B cell (primary cell): ENCODE data around the gene TAF4. TPM values are rescaled to one million over a fixed set of nuclear protein-coding genes. Genes with fewer than 3 reads are reported as not detected.

Experiments used
- ATAC-seq: fragments of 200-7000 bp; cut with Tn5 transposase; one replicate; pipeline ENCODE4 v1.10.0; 2021; ENCODE audit warnings: low read depth, mild to moderate bottlenecking, moderate number of reproducible peaks, moderate library complexity
- CTCF ChIA-PET: fragments of 350-600 bp; sonication (Branson Sonifier 250); formaldehyde crosslinking; loops from one replicate; lab custom pipeline; 2021; ENCODE audit warnings: antibody characterized with exemption, inconsistent platforms; lab: Charles Lee
- POLR2A ChIA-PET: fragments of 350-600 bp; sonication (Branson Sonifier 250); formaldehyde crosslinking; loops from one replicate; lab custom pipeline; 2021; ENCODE audit warnings: antibody characterized with exemption; lab: Charles Lee
- DNase-seq: peaks from one replicate; pipeline ENCODE4 v3.0.0; 2013
- H2AFZ ChIP-seq: 2 replicates; pipeline ENCODE4 v1.6.1; 2012; ENCODE audit warnings: mild to moderate bottlenecking, low read depth, low read length; ENCODE audit not compliant: insufficient read depth, poor library complexity, severe bottlenecking
- H3K27ac ChIP-seq, 2 donors: 1 replicate in 1 of 2; 2 replicates in 1 of 2; pipeline ENCODE4 v1.5.1; 2012 to 2013; ENCODE audit warnings: low read length in 2 of 2, mild to moderate bottlenecking in 2 of 2, moderate library complexity in 1 of 2
- H3K27me3 ChIP-seq, 4 experiments: fragments of 200-600 bp in 1 of 4; sonication (generic) in 1 of 4; replicated peaks in 1 of 4; 1 replicate in 2 of 4; 2 replicates in 2 of 4; pipeline versions ENCODE4 v1.6.1 to v1.7.0; 2013 to 2016; ENCODE audit warnings: low read length in 3 of 4, mild to moderate bottlenecking in 2 of 4, mixed read lengths in 1 of 4, moderate library complexity in 1 of 4; ENCODE audit not compliant: insufficient read depth in 4 of 4, control insufficient read depth in 3 of 4; ENCODE audit errors: control extremely low read depth in 1 of 4
- H3K36me3 ChIP-seq, 2 experiments: replicated peaks in 1 of 2; 1 replicate in 1 of 2; 2 replicates in 1 of 2; pipeline versions ENCODE4 v1.6.1 to v1.7.1; 2013; ENCODE audit warnings: low read length in 1 of 2; ENCODE audit not compliant: insufficient read depth in 2 of 2, control insufficient read depth in 1 of 2; ENCODE audit errors: control extremely low read depth in 1 of 2, extremely low read depth in 1 of 2
- H3K4me1 ChIP-seq, 2 donors: fragments of 200-600 bp in 1 of 2; sonication (generic) in 1 of 2; 1 replicate in 1 of 2; 2 replicates in 1 of 2; pipeline versions ENCODE4 v1.5.1 to v1.6.1; 2013 to 2017; ENCODE audit warnings: low read length in 2 of 2; ENCODE audit not compliant: control insufficient read depth in 2 of 2, insufficient read depth in 2 of 2
- H3K4me2 ChIP-seq: replicated peaks from 2 replicates; pipeline ENCODE3; 2012; ENCODE audit warnings: mild to moderate bottlenecking, low read depth, low read length; ENCODE audit not compliant: poor library complexity, severe bottlenecking
- H3K4me3 ChIP-seq, 5 experiments: fragments of 200-600 bp in 1 of 5; sonication (generic) in 1 of 5; 1 replicate in 3 of 5; 2 replicates in 2 of 5; pipeline versions ENCODE4 v1.5.1 to v1.7.0; 2011 to 2016; ENCODE audit warnings: low read length in 4 of 5, mild to moderate bottlenecking in 4 of 5, low read depth in 2 of 5, control low read depth in 1 of 5, moderate library complexity in 1 of 5; ENCODE audit not compliant: insufficient read depth in 1 of 5; ENCODE audit errors: control extremely low read depth in 1 of 5, extremely low read depth in 1 of 5
- H3K79me2 ChIP-seq: fragments of 200-600 bp; sonication (generic); one replicate; pipeline ENCODE4 v1.6.0; 2016; ENCODE audit warnings: low read length; ENCODE audit not compliant: control insufficient read depth, insufficient read depth
- H3K9ac ChIP-seq: fragments of 200-600 bp; sonication (generic); 2 replicates; pipeline ENCODE4 v1.6.1; 2017; ENCODE audit warnings: mild to moderate bottlenecking, low read length, moderate library complexity
- H3K9me3 ChIP-seq, 3 donors: one replicate each; pipeline versions ENCODE4 v1.6.1 to v1.7.1; 2013; ENCODE audit warnings: low read length in 2 of 3; ENCODE audit not compliant: control insufficient read depth in 2 of 3, insufficient read depth in 1 of 3; ENCODE audit errors: control extremely low read depth in 1 of 3
- H4K20me1 ChIP-seq: 2 replicates; pipeline ENCODE4 v1.6.0; 2012; ENCODE audit warnings: mild to moderate bottlenecking, low read length; ENCODE audit not compliant: insufficient read depth, control insufficient read depth, poor library complexity, severe bottlenecking
- H3K27ac Mint-ChIP-seq: one replicate; pipeline ENCODE4 v1.8.0; 2021; ENCODE audit warnings: mixed read lengths
- H3K27me3 Mint-ChIP-seq: one replicate; pipeline ENCODE4 v1.8.0; 2021; ENCODE audit warnings: mixed read lengths
- H3K4me1 Mint-ChIP-seq: one replicate; pipeline ENCODE4 v1.8.0; 2021; ENCODE audit warnings: mixed read lengths
- H3K4me3 Mint-ChIP-seq: one replicate; pipeline ENCODE4 v1.8.0; 2021; ENCODE audit warnings: mixed read lengths
- H3K9me3 Mint-ChIP-seq: one replicate; pipeline ENCODE4 v1.8.0; 2022; ENCODE audit warnings: mixed read lengths; ENCODE audit not compliant: insufficient read depth
- CTCF ChIP-seq: fragments of 200-600 bp; IDR thresholded peaks from one replicate; pipeline ENCODE4 v1.8.0; 2022; ENCODE audit warnings: antibody characterized with exemption, mild to moderate bottlenecking
- EZH2 ChIP-seq: IDR thresholded peaks from 2 replicates; pipeline ENCODE4 v1.6.1; 2012; ENCODE audit warnings: borderline replicate concordance, low read depth, mild to moderate bottlenecking, moderate library complexity, low read length; ENCODE audit not compliant: insufficient read depth, poor library complexity, severe bottlenecking
- WGBS: methylation state at CpG from one replicate; pipeline ENCODE4 v1.1.5; 2013; ENCODE audit warnings: missing lambda C conversion rate; ENCODE audit not compliant: insufficient coverage; 5-methylcytosine and 5-hydroxymethylcytosine counted together
- intact Hi-C: fragments of 100-400 bp; cut with micrococcal nuclease; formaldehyde crosslinking; loops from one replicate; pipeline ENCODE4 v1.10.0; 2022
- polyA plus RNA-seq: library from polyadenylated mRNA; depleted of rRNA; stranded (reverse); fragments of >200 nt; gene quantifications from 2 replicates; pipeline ENCODE4 v1.2.3, GENCODE V29; 2012
- total RNA-seq, 2 donors: library from RNA; stranded (reverse); fragments of 120-200 nt in 1 of 2; gene quantifications; 1 replicate in 1 of 2; 2 replicates in 1 of 2; pipeline versions ENCODE4 v1.2.3 to v1.2.4, GENCODE V29; 2013 to 2022

TAF4 gene
- total and polyA plus RNA-seq, 2 donors (not counting 1 experiment from before 2014, with no cell fraction given): 13.9 to 39.5 TPM

DNA sequence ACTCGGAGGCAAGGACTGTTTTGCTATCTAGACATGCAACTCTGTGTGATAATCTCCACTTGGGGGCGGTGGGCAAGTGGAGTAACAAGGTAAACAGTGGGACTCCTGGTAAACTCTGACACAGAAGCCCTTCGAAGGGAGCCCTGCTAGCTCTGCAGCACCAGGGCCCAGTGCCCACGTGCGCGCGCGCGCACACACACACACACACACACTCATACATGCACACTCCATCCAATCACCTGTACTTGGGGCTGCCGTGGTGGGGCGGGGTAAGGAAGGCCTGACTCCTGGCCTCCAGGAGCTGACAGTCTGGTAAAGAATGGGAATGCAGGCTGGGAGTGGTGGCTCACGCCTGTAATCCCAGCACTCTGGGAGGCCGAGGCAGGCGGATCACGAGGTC is 36.4 kb downstream of the TAF4 start:
- Mint-ChIP-seq H3K4me3 (no peak overlapping the region), H3K27me3 (no peaks in the 10 kb centered on the region), H3K27ac (peak overlapping the region; percentile 50), H3K4me1 (peaks cover 67% of the 10 kb centered on the region), H3K9me3 (no peaks in the 10 kb centered on the region)
- Histone ChIP-seq H3K36me3 (no peaks in the 10 kb centered on the region), H2AFZ (no peak overlapping the region), H3K27ac (peak overlapping the region in 1 of 2 donors; percentile 86), H3K27me3 (no peaks in the 10 kb centered on the region), H3K4me3 (no peak overlapping the region), H3K4me2 (no peak overlapping the region), H4K20me1 (peaks cover 86% of the 10 kb centered on the region), H3K9me3 (peaks cover 0 to 16% (median 0%) of the 10 kb centered on the region in 3 donors), H3K79me2 (peaks cover 94% of the 10 kb centered on the region), H3K9ac (no peak overlapping the region), H3K4me1 (peaks cover 24 to 30% of the 10 kb centered on the region in 2 donors)
- WGBS: 91% methylated on average over 8 of the region's 15 CpGs
- POLR2A ChIA-PET: no interaction called here
- CTCF ChIA-PET: no interaction called here
- intact Hi-C loops: loop anchor here (5.0 kb wide), 1 partner anchor 108 kb away; no protein-coding TSS in a partner anchor
- ATAC-seq: no peak
- no peak for TF ChIP-seq CTCF
- no peak for TF ChIP-seq EZH2
- DNase-seq: no peak

DNA sequence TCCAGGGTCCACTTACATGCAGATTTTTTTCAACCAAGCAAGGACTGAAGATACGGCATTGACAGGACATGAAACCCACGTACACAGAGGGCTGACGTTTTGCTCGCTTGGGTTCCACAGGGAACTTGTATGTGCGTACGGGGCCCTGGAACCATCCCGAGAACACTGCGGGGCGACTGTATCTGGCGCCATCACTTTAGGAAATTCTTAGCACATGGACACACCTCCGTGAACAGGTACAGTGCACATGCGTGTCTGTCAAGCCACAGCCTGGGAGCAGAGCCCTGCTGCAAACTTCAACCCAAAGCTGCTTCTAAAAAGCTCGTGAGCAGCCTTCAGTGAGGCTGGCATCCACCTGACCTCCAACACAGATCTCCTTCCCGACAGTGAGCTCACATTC is 37.3 kb downstream of the TAF4 start:
- intact Hi-C loops: loop anchor here (5.0 kb wide), 1 partner anchor 109 kb away; no protein-coding TSS in a partner anchor
- Histone ChIP-seq H3K36me3 (no peaks in the 10 kb centered on the region), H3K4me2 (no peak overlapping the region), H3K4me3 (no peak overlapping the region), H3K9me3 (peaks cover 0 to 16% (median 0%) of the 10 kb centered on the region in 3 donors), H3K27ac (no peak overlapping the region), H4K20me1 (peaks cover 87% of the 10 kb centered on the region), H3K9ac (no peak overlapping the region), H2AFZ (no peak overlapping the region), H3K27me3 (no peaks in the 10 kb centered on the region), H3K4me1 (peaks cover 24 to 30% of the 10 kb centered on the region in 2 donors), H3K79me2 (peaks cover 94% of the 10 kb centered on the region)
- DNase-seq (no peak), ATAC-seq (no peak)
- CTCF ChIA-PET: no interaction called here
- 93% methylated on average over 14 of the region's 14 CpGs for WGBS
- Mint-ChIP-seq H3K4me3 (no peak overlapping the region), H3K9me3 (no peaks in the 10 kb centered on the region), H3K27me3 (no peaks in the 10 kb centered on the region), H3K27ac (no peak overlapping the region), H3K4me1 (peaks cover 67% of the 10 kb centered on the region)
- no peak for TF ChIP-seq EZH2
- no peak for TF ChIP-seq CTCF
- POLR2A ChIA-PET: interaction anchor here (0.7 kb wide), 1 partner anchor 246 kb away, joined by 3 read pairs; no protein-coding TSS in a partner anchor
